RPMI7951 (cell line): Measurements from ENCODE around the gene NR3C2. TPM values are rescaled to one million over a fixed set of nuclear protein-coding genes. Genes with fewer than 3 reads are reported as not detected.
"Not testable (repeated sequence)": the region's sequence is repeated elsewhere in the genome, so short reads cannot be mapped to it uniquely, and the experiment has no call there.

ENCODE experiments used
- DNase-seq: peaks from one replicate; pipeline ENCODE4 v3.0.0-alpha.2; 2012; ENCODE audit warnings: low read depth
- total RNA-seq: library from RNA; depleted of rRNA; stranded (reverse); fragments of >200 nt; shearing (Covaris generic); gene quantifications from 2 replicates; pipeline ENCODE4 v1.2.3, GENCODE V29; 2014

The NR3C2 gene
- total RNA-seq, 1 experiment from 2014 or later: not detected

- DNase-seq: no peak
Observed at GRCh38 chr4:148170408-148171365, 271.5 kb downstream of the NR3C2 start.

- DNase-seq: peak; percentile 2
Observed at GRCh38 chr4:148166132-148166591, 276.1 kb downstream of the NR3C2 start.

- no peak for DNase-seq
Observed at GRCh38 chr4:148164557-148164956, 277.7 kb downstream of the NR3C2 start.

- DNase-seq: no peak
Observed at GRCh38 chr4:148162991-148163390, 279.2 kb downstream of the NR3C2 start.

GRCh38 chr4:148162519-148162918, 279.7 kb downstream of the NR3C2 start:
- DNase-seq: no peak

- no peak for DNase-seq
Observed at GRCh38 chr4:148161601-148162000, 280.6 kb downstream of the NR3C2 start.

- DNase-seq: no peak
Observed at GRCh38 chr4:148159793-148160192, 282.4 kb downstream of the NR3C2 start.

- DNase-seq: no peak
Observed at GRCh38 chr4:148154769-148155168, 287.4 kb downstream of the NR3C2 start.

- no peak for DNase-seq
Observed at GRCh38 chr4:148152868-148153625, 289.2 kb downstream of the NR3C2 start.

GRCh38 chr4:148151806-148152205, 290.4 kb downstream of the NR3C2 start:
- no peak for DNase-seq

GRCh38 chr4:148145475-148145874, 296.7 kb downstream of the NR3C2 start:
- DNase-seq: no peak

- no peak for DNase-seq
Observed at GRCh38 chr4:148143174-148143573, 299.0 kb downstream of the NR3C2 start.

GRCh38 chr4:148141501-148141900, 300.7 kb downstream of the NR3C2 start:
- DNase-seq: no peak

GRCh38 chr4:148126825-148127224, 315.4 kb downstream of the NR3C2 start:
- DNase-seq: no peak

GRCh38 chr4:148124512-148124911, 317.7 kb downstream of the NR3C2 start:
- no peak for DNase-seq

- DNase-seq: not testable (repeated sequence)
Observed at GRCh38 chr4:148123161-148123560, 319.1 kb downstream of the NR3C2 start.

- DNase-seq: no peak
Observed at GRCh38 chr4:148120216-148120615, 322.0 kb downstream of the NR3C2 start.

- DNase-seq: no peak
Observed at GRCh38 chr4:148118633-148119032, 323.6 kb downstream of the NR3C2 start.

- no peak for DNase-seq
Observed at GRCh38 chr4:148118179-148118578, 324.0 kb downstream of the NR3C2 start.

GRCh38 chr4:148116969-148117368, 325.2 kb downstream of the NR3C2 start:
- DNase-seq: no peak

- DNase-seq: peak; percentile 35
Observed at GRCh38 chr4:148116264-148116663, 325.9 kb downstream of the NR3C2 start.

- DNase-seq: no peak
Observed at GRCh38 chr4:148114436-148114835, 327.8 kb downstream of the NR3C2 start.
